Measurements from ENCODE around the gene PROX1.

The PROX1 gene

GRCh38 chr1:214004795-214005194, 17.0 kb downstream of the PROX1 start:
- no peak for DNase-seq (ENCODE audit: low read depth)
- no peak overlapping the region for H3K4me3 ChIP-seq (ENCODE audit: control insufficient read depth, low read depth, low read length)
- TF ChIP-seq CTCF (IDR thresholded peaks at IDR 0.05; ENCODE audit: control insufficient read depth, insufficient read depth, low read depth, low read length, missing control alignments) = no peak

- no peak for TF ChIP-seq CTCF (IDR thresholded peaks at IDR 0.05; ENCODE audit: control insufficient read depth, insufficient read depth, low read depth, low read length, missing control alignments)
- H3K4me3 ChIP-seq (ENCODE audit: control insufficient read depth, low read depth, low read length) = no peak overlapping the region
- no peak for DNase-seq (ENCODE audit: low read depth)
Observed at GRCh38 chr1:214005708-214006107, 17.9 kb downstream of the PROX1 start.

- no peak overlapping the region for H3K4me3 ChIP-seq (ENCODE audit: control insufficient read depth, low read depth, low read length)
- no peak for DNase-seq (ENCODE audit: low read depth)
- no peak for TF ChIP-seq CTCF (IDR thresholded peaks at IDR 0.05; ENCODE audit: control insufficient read depth, insufficient read depth, low read depth, low read length, missing control alignments)
Observed at GRCh38 chr1:214006845-214007244, 19.1 kb downstream of the PROX1 start.

- H3K4me3 ChIP-seq (ENCODE audit: control insufficient read depth, low read depth, low read length) = no peak overlapping the region
- no peak for TF ChIP-seq CTCF (IDR thresholded peaks at IDR 0.05; ENCODE audit: control insufficient read depth, insufficient read depth, low read depth, low read length, missing control alignments)
- no peak for DNase-seq (ENCODE audit: low read depth)
Observed at GRCh38 chr1:214008347-214008746, 20.6 kb downstream of the PROX1 start.

- H3K4me3 ChIP-seq (ENCODE audit: control insufficient read depth, low read depth, low read length) = no peak overlapping the region
- no peak for DNase-seq (ENCODE audit: low read depth)
Observed at GRCh38 chr1:214008791-214009422, 21.1 kb downstream of the PROX1 start.

GRCh38 chr1:214009423-214010196, 21.8 kb downstream of the PROX1 start:
- no peak overlapping the region for H3K4me3 ChIP-seq (ENCODE audit: control insufficient read depth, low read depth, low read length)
- DNase-seq (ENCODE audit: low read depth) = no peak
- no peak for TF ChIP-seq CTCF (IDR thresholded peaks at IDR 0.05; ENCODE audit: control insufficient read depth, insufficient read depth, low read depth, low read length, missing control alignments)

More at GRCh38 chr1:214008791-214009422, 21.1 kb downstream of the PROX1 start:
- TF ChIP-seq CTCF (IDR thresholded peaks at IDR 0.05; ENCODE audit: control insufficient read depth, insufficient read depth, low read depth, low read length, missing control alignments) = no peak

Measured in AG09309 (cell line).